HG03108 (cell line): ENCODE measurements around the gene ZNF500.

Experiments used
- ATAC-seq: cut with Tn5 transposase; IDR thresholded peaks from one replicate; pipeline ENCODE4 v1.9.1; 2021; ENCODE audit warnings: moderate library complexity; ENCODE audit not compliant: unreplicated experiment

The ZNF500 gene

DNA sequence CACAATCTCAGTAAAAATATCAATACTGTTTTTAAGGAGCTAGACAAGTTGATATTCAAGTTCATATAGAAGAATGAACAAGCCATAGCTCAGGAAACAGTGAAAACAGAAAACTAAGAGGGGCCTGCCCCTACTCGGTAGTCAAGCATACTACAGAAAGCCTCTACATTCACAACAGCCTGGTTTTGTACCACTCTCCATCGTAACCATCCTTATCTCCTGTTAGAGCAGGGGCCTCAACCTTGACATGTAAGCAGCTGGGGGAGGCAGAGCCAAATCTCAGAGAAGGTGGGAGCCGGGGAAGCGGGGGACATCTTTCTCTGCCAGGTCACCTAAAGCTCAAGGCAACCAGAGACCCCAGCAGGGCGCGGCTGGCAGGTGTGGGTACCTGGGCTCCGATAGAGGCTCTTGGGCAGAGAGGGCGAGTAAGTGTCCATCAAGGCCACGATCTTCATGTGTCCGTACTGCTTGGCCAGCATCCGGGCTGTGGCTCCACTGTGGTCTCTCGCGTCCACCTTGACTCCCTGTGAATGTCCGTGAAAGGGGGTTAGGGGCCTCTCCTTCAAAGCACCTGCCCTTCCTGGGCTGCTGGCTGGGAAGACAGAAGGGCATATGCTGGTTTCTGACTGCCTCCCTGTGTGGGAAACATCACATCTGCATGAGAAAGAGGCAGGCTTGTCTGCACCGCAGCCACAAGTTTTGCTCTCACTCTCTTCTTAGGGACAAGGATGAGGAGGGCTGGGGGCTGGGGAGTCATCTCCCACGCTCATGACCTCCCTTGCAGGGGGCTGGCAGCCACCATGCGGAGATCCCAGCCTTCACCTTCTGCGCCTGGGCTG is 53.1 kb downstream of the ZNF500 start:
- ATAC-seq, result no peak

DNA sequence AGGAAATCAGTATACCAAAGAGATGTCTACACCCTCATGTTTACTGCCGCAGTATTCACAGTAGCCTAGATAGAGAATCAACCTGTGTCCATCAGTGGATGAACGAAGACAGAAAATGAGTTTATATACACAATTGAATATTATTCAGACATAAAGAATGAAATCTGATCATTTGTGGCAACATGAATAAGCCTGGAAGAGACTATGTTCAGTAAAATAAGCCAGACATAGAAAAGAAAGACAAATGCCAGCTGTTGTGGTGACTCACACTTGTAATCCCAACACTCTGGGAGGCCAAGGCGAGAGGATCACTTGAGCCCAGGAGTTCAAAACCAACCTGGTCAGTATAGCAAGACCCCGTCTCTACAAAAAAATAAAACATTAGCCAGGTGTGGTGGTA is 57.5 kb downstream of the ZNF500 start:
- no peak for ATAC-seq

GRCh38 chr16:4706871-4707270 is 60.1 kb downstream of the ZNF500 start:
- no peak for ATAC-seq

GRCh38 chr16:4704913-4705312 is 62.0 kb downstream of the ZNF500 start:
- ATAC-seq, result no peak

GRCh38 chr16:4704491-4704890 is 62.5 kb downstream of the ZNF500 start:
- no peak for ATAC-seq

- ATAC-seq, result no peak
Measured at GRCh38 chr16:4703906-4704305, 63.1 kb downstream of the ZNF500 start.

- no peak for ATAC-seq
Measured at GRCh38 chr16:4702466-4702808, 64.5 kb downstream of the ZNF500 start.

DNA sequence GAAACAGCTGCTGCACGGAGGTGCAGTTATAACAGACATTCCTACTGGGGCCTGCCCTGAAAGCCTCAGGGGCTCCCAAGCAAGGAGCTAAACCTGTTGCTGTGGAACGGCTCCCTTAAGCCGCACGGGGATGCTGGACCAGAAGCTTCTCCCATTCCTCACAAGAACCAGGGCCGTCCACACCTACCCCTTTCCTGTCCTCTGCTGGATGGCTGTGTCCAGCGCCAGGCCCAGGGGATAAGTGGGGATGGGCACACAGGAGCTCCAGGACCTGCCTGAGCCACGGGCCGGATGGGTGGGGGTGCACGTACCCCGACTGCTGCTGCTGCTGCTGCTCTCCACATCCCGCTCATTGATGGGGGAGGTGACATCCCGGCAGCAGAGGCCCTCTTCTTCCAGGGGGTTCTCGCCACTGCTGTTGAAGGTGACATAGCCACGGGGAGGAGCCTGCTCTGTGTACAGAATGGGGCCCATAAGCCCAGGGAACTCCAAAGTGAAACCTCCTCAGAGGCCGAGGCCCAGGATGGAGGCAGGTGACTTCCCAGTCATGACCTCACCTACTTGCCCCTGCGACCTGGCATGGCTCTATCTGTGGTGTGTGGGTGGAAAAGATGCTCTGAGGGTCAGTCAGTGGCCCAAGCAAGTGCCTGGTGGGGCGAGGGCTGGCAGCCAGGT is 65.0 kb downstream of the ZNF500 start:
- ATAC-seq, result no peak

DNA sequence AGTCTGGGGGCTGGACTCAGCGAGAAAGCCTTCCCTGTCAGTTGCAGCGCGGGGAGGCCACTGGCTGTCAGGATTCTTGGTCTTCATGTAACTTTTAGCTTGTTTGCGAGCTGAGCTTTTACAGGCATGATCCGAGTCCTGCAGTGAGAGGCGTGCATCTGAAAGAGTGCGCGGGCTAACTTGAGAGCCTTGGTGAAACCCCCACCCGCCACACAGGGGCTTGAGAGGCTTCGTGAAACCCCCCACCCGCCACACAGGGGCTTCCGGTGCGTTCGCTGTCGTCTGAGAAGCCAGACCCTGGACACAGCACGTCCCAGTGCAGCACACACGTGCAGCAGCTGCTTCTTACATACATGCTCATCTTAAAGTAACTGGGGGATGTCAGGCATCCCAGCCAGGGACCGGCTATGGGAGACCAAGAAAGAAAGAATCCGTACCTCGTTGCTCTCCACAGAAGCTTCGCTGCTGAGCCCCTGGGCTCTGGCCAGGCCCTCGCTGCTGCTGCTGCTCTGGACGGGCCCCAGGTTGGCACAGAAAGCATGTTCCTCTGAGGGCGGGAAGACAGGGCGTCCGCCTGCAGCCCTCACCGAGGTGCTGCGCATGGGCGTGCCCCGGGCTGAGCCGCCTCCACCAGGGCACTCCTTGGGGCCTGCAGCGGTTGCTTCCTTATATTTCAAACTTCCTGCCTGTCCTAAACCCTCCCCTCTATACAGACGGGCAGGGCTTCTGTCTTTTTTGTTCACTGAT is 65.8 kb downstream of the ZNF500 start:
- no peak for ATAC-seq

DNA sequence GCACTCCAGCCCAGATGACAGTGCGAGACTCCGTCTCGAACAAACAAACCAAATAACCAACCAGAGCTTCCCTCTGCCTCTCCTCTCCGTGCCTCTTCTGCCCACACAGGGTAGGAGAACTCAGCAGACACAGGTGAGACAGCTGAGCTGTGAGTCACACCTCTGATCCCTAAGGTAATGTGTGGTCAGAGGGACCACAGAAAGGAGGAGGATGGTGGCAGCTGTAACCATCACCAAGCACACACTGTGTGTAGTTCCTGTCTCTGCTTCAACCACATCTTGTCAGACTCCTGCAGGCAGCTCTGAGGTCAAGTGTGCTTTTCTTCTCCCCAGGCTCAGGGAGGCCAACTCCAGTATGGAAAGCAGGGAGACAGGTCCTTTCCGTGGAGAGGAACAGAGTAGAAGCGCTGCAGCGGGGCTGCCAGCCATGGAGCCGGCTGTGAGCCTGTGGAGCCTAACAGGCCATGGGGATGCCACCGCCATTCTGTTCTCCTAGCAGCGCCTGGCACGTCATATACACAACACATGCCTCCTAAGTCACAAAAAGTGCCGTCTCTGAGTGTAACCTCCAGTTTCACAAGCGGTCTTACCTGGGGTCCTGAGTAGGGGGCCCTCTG is 66.5 kb downstream of the ZNF500 start:
- no peak for ATAC-seq

DNA sequence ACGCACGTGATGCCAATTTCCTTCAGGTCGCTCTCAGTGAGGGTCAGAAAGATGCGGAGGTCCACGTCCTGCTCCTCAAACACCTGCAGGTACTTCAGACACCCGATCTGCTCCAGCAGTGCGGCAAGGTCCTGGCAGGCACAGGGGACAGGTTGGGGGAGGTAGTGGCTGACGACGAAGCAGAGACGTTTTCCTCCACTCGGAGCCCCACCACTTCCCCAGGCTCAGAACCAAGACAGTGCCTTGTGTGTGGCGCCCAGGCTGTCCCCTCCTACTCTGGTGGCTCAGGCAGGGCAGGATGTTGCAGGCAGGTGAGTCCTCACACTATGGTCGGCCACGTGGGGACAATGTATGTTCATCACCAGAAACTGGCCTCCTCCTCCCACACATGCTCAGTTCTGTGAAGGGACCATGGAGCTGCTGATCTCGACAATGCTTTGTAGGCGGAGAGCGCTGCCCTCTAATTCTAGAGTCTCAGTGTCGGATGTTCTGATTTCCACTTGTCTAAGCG is 67.9 kb downstream of the ZNF500 start:
- ATAC-seq, result no peak

DNA sequence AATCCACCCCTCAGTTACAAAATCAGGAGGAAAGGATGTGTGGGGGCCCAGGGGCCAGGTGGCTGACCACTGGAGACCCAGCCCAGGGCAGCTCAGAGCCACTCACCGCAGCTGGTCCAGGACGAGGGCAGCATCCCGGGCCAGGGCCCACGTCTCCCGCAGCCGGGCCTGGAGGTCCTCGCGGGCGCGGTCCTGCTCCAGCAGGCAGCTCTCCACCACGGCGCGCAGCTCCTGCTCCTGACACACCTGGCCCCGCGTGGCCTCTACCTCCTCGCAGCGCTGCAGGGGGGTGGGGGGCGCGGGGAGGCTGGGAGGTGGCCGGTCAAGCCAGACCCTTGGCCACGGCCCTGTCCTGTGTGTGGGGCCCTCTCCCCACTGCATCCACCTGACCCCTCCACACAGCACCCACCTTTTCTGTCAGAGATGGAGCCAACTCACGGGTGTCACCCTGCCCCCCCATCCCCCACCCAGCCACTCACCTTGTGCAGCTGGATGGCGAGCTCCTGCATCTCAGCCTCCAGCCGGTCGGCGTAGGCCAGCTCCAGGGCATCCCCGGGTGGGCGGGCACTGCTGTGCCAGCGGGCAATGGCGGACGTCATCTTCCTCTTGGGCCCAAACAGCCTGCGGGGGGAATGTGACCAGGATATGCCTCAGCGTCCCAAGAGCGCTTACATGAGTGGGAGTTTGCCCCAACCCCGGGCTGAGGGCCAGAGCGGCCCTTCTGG is 68.5 kb downstream of the ZNF500 start:
- no peak for ATAC-seq
